ENCODE data around the gene ACSF3.

ACSF3 gene
- 40.7 to 111 (median 68.3) reads per million in 9 experiments for total RNA-seq

GRCh38 chr16:89093602-89094251, at the start of gene ACSF3:
Gene ACSF3 (plus strand): TSS chr16:89093852. CDS start chr16:89100682, 6,830 bp downstream.
- peak; percentile 57 to 67 (median 58) for DNase-seq

DNA sequence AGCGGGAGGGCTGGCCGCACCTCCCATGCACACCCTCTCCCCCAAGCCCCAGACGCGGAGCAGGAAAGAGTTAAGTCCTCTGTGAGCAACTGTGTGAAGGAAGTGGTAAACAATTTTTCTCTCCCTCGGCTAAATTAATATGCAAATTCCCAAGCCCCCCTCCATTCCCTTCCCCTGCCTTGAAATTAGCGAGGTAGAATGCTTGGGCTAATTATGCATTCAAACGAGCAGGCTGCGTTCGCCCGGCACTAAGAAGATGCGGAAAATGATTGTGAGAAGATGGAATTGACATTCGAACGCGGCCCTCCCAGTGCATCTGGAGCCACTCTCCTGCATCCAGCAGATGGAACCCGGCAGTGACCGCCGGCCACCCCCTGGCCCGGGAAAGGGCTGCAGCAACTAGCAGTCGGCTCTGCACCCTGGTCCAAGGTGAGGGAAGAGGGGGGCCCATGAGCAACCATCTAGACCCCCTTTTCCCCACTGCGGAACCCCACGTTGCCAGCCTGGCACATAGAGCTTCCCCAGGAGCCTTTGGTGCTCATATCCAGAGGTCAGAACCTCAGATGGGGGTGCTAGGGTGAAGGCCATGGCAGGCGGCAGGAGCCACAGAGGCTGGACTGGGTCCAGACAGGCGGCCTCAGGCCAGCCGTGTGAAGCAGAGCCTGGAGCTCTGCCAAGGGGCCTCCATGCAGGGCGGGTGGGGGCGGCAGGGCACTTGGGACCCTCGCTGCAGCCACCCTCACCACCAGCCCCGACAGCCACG, 49.1 kb upstream of the ACSF3 start:
- no peak for ATAC-seq (replicated peaks)
- no peak overlapping the region for H3K27ac Mint-ChIP-seq
- H3K27me3 Mint-ChIP-seq, result peaks cover 5 to 22% of the 10 kb centered on the region in 2 donors
- H3K4me3 Mint-ChIP-seq, result no peak overlapping the region
- H3K4me1 Mint-ChIP-seq (ENCODE audit: low read depth in 2 of 2), result no peaks in the 10 kb centered on the region
- no peaks in the 10 kb centered on the region for H3K36me3 Mint-ChIP-seq (ENCODE audit: insufficient read depth)
- H3K9me3 Mint-ChIP-seq, result peaks cover 3 to 7% of the 10 kb centered on the region in 2 donors
- DNase-seq, result no peak

More at GRCh38 chr16:89093602-89094251, at the start of gene ACSF3:
- H3K4me1 Mint-ChIP-seq (ENCODE audit: low read depth in 2 of 2), result peaks cover 42 to 47% of the 10 kb centered on the region in 2 donors
- peak; percentile 29 for ATAC-seq (replicated peaks)
- H3K4me3 Mint-ChIP-seq, result peak within 1 kb of the TSS; percentile 80 to 93
- peaks cover 16 to 22% of the 10 kb centered on the region in 2 donors for H3K27me3 Mint-ChIP-seq
- H3K36me3 Mint-ChIP-seq (ENCODE audit: insufficient read depth), result peaks cover 27% of the 10 kb centered on the region
- peak within 1 kb of the TSS; percentile 96 to 99 for H3K27ac Mint-ChIP-seq
- H3K9me3 Mint-ChIP-seq, result no peaks in the 10 kb centered on the region

DNA sequence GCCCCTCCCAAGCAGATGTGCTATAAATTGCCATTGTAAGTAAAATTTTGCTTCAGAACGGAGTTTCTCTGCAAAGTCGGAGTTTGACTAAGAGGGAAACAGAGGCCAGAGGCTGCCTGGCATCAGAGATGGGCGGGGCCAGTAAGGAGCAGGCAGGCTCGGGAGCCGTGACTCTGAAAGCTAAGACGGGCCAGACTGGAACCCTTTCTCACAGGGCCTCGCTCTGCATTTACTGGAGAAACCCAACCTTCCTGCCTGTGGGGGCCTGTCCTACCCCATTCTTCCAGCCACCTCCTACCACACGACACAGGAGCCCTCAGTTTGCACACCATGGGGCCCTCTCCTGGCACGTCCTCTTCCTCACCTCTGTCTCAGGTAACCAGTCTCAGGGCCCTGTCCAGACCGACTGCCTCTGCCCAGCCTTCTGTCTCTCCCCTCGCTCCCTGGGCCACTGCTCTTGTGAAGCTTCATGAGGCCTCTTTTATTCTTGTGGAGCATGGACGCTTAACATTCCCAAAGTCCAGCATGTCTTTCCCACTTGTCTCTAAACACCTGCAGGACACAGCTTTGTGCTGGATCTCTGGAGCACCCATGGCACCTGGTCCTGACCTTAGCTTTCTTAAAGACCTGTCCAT, 48.4 kb upstream of the ACSF3 start:
- Mint-ChIP-seq H3K4me1 (ENCODE audit: low read depth in 2 of 2) (no peaks in the 10 kb centered on the region), H3K4me3 (no peak overlapping the region), H3K27me3 (peaks cover 5 to 25% of the 10 kb centered on the region in 2 donors), H3K36me3 (ENCODE audit: insufficient read depth) (no peaks in the 10 kb centered on the region), H3K9me3 (peaks cover 3 to 7% of the 10 kb centered on the region in 2 donors), H3K27ac (no peak overlapping the region)
- DNase-seq (no peak), ATAC-seq (replicated peaks) (no peak)

- DNase-seq (no peak), ATAC-seq (replicated peaks) (no peak)
- Mint-ChIP-seq H3K27me3 (peaks cover under 1 to 19% of the 10 kb centered on the region in 2 donors), H3K4me3 (no peak overlapping the region), H3K36me3 (ENCODE audit: insufficient read depth) (no peaks in the 10 kb centered on the region), H3K4me1 (ENCODE audit: low read depth in 2 of 2) (no peaks in the 10 kb centered on the region), H3K9me3 (peaks cover 3 to 7% of the 10 kb centered on the region in 2 donors), H3K27ac (no peak overlapping the region)
These were observed 47.8 kb upstream of the ACSF3 start for GRCh38 chr16:89045881-89046280.

DNA sequence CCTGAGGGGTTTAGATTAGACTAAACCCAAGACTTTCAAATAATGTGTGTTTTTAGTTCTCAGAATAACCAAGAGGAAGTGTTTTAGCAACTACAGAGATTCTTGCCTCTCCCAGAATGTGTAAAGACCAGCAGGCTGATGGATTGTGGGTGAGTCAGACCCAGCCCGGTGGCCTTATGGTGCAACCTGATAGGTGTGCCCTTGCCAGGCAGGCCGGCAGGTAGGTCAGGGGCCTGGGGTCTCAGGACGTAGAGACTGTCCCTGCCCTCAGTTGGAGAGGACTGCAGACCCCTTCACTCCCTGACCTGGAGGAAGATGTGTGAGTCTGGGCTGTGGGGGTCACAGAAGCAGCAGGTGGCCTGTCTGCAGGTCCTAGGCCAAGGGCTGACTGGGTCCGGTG, 47.2 kb upstream of the ACSF3 start:
- no peaks in the 10 kb centered on the region for H3K4me1 Mint-ChIP-seq (ENCODE audit: low read depth in 2 of 2)
- peaks cover 3 to 7% of the 10 kb centered on the region in 2 donors for H3K9me3 Mint-ChIP-seq
- no peaks in the 10 kb centered on the region for H3K36me3 Mint-ChIP-seq (ENCODE audit: insufficient read depth)
- no peak for DNase-seq
- peaks cover 0 to 13% of the 10 kb centered on the region in 2 donors for H3K27me3 Mint-ChIP-seq
- ATAC-seq (replicated peaks), result no peak
- no peak overlapping the region for H3K27ac Mint-ChIP-seq
- H3K4me3 Mint-ChIP-seq, result no peak overlapping the region

DNA sequence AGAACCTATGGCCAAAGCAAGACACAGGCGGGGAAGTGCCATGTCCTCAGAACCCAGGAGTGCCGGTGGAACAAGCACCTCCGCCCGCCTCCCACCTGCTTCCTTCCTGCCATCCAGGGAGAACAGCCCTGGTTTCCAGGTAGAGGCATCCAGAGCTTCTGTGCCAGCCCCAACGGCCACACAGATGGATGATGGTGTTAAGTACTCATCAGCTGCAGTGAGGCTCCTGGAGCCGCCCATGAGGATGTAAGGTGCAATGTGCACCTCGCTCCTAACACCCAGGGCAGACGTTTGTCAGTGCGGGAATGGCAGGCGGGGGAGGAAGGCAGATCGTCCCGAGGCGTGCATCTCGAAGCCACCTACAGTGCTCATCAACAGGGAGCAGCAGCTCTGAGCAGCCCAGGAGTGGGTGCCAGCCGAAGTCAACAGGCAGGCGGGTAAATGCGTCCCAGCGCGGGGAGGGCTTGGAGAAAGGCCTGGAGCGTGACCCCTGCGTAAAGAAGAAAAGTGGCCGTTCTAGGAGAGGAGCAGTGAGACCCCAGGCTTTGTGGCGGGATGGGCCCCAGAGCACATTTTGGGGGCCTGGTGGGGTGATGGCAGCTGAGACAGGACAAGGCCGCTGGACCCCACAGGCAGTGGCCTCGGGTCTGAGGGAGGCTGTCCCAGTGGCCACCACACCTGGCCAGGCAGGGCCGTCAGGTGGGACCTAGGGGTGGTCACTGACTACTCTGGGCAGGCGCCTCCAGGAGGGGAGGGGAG, 46.1 kb upstream of the ACSF3 start:
- Mint-ChIP-seq H3K27me3 (peaks cover 0 to 12% of the 10 kb centered on the region in 2 donors), H3K27ac (no peak overlapping the region), H3K9me3 (peaks cover 3 to 7% of the 10 kb centered on the region in 2 donors), H3K36me3 (ENCODE audit: insufficient read depth) (no peaks in the 10 kb centered on the region), H3K4me3 (no peak overlapping the region), H3K4me1 (ENCODE audit: low read depth in 2 of 2) (no peaks in the 10 kb centered on the region)
- ATAC-seq (replicated peaks) (no peak), DNase-seq (no peak)

GRCh38 chr16:89048090-89048725, 45.4 kb upstream of the ACSF3 start:
- Mint-ChIP-seq H3K9me3 (peaks cover 3 to 7% of the 10 kb centered on the region in 2 donors), H3K27me3 (peaks cover 0 to 15% of the 10 kb centered on the region in 2 donors), H3K36me3 (ENCODE audit: insufficient read depth) (no peaks in the 10 kb centered on the region), H3K27ac (no peak overlapping the region), H3K4me1 (ENCODE audit: low read depth in 2 of 2) (peaks cover 0 to 1% of the 10 kb centered on the region in 2 donors), H3K4me3 (no peak overlapping the region)
- ATAC-seq (replicated peaks), result no peak
- DNase-seq, result no peak

DNA sequence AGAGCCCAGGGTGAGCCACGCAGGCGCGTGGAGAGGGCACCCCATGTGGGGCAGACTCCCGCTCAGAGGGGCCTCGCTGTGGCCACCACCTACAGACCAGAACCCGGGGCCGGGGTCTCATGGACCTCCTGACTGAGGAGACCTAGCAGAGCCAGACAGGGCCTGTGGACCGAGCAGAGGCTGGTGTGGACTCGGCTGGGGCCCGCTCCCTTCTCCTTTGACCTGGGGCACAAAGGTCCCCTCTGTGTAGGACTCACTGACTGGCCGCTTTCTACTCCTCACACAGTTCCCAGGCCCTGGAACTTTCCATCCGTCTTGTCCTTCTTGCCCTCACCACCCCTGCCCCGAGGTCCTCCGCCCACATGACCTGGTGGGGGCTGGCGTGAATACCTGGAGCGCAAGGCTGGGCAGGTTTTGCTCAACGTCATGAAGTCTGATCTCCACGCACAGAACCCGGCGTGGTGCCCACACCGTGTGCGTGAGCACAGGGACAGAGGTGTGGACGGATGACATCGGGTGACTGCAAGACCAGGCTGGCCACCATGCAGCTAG, 44.7 kb upstream of the ACSF3 start:
- no peaks in the 10 kb centered on the region for H3K36me3 Mint-ChIP-seq (ENCODE audit: insufficient read depth)
- ATAC-seq (replicated peaks) (no peak), DNase-seq (no peak)
- peaks cover 3 to 7% of the 10 kb centered on the region in 2 donors for H3K9me3 Mint-ChIP-seq
- H3K4me1 Mint-ChIP-seq (ENCODE audit: low read depth in 2 of 2), result peaks cover 0 to 1% of the 10 kb centered on the region in 2 donors
- no peak overlapping the region for H3K27ac Mint-ChIP-seq
- peaks cover 0 to 20% of the 10 kb centered on the region in 2 donors for H3K27me3 Mint-ChIP-seq
- H3K4me3 Mint-ChIP-seq, result no peak overlapping the region

DNA sequence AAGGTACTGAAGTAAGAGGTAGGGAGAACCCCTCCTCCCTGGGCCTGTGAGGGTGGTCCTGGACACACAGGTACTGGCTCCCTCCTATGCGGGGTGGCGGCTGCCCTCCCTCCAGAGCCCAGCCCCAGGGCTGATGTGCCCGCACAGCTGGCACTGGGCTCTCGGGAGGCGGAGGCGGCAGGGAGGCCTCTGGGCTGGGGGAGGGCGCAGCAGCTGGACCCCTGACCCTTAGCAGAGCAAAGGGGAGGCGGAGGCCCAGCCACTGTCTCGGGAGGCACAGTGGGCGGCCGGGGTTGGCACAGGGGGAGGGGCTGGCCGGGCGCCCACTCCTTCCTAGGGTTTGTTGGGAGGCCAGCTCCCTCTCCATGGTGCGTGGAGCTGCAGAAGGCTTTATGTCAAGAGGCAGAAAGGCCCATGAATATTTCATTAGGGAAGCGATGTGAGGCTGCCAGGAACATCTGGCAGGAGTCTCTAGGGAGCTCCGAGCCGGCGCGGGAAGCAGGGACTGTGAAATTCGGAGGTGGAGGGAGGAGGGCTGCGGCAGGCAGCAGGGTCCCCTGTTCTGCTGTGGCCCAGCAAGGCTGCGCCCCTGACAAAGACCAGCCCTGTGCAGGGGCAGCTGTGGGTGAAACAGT, 44.1 kb upstream of the ACSF3 start:
- Mint-ChIP-seq H3K4me1 (ENCODE audit: low read depth in 2 of 2) (peaks cover 0 to 1% of the 10 kb centered on the region in 2 donors), H3K4me3 (no peak overlapping the region), H3K27ac (no peak overlapping the region), H3K36me3 (ENCODE audit: insufficient read depth) (no peaks in the 10 kb centered on the region), H3K27me3 (peaks cover 0 to 20% of the 10 kb centered on the region in 2 donors), H3K9me3 (peaks cover 3 to 7% of the 10 kb centered on the region in 2 donors)
- DNase-seq (no peak), ATAC-seq (replicated peaks) (no peak)

DNA sequence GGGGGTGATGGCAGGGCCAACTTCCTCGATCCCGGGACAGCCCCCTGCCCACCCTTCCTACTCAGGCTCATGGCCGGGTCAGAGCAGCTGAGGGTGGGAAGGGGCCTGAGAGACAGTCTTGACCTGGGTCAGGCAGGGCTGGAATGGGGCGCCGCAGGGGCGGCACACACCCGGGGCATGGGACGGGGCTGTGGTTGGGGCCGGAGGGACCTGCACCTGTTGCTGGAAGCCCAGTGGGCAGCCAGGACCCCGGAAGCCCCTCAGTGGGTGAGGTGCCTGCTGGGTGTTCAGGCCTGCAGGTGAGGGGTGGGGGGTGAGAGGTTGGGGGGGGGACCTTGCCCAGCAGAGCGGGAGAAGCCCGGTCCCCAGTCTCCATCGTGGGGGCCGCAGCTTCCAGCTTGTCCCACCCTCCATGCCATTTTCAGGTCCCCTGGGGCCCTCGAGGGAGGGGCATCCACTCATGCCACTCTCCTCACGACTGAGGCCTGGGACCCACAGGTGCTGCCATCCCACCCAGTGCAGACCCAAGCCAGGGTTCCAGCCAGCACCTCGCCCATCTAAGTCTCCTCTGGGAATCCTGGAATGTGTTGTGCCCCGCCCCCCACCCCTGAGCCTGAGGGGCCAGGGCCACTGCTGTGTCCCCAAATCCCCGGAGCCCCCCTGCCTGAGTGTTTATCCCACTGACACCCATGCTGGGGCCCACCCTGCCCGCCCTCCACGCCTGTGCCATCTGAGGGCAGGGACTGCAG, 43.4 kb upstream of the ACSF3 start:
- no peak for ATAC-seq (replicated peaks)
- Mint-ChIP-seq H3K36me3 (ENCODE audit: insufficient read depth) (no peaks in the 10 kb centered on the region), H3K4me3 (no peak overlapping the region), H3K27ac (no peak overlapping the region), H3K4me1 (ENCODE audit: low read depth in 2 of 2) (peaks cover 0 to 1% of the 10 kb centered on the region in 2 donors), H3K27me3 (peaks cover 0 to 20% of the 10 kb centered on the region in 2 donors), H3K9me3 (peaks cover 3 to 7% of the 10 kb centered on the region in 2 donors)
- no peak for DNase-seq

DNA sequence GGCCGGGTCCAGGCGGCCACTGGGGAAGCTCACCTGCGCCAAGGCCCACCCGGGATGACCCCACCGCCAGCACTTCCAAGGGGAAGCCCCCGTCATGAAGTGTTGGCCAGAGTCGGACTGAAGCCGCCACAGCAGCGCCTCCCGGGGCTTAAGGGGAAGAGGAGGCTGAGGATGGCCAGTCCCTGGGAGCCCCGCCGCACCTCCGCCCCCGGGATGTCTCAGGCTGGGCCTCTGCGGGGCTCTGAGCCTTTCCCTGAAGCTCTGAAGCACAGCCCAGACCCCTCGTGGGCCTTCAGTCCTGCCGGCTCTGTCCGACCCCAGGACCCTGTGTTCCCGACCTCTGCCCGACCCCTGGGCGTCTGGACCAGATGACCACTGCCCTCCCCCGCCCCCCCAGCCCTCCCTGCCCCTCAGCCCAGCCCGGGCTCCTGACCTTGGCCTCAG, 42.8 kb upstream of the ACSF3 start:
- Mint-ChIP-seq H3K4me3 (no peak overlapping the region), H3K4me1 (ENCODE audit: low read depth in 2 of 2) (peaks cover 0 to 1% of the 10 kb centered on the region in 2 donors), H3K27me3 (peaks cover 0 to 20% of the 10 kb centered on the region in 2 donors), H3K27ac (no peak overlapping the region), H3K36me3 (ENCODE audit: insufficient read depth) (no peaks in the 10 kb centered on the region), H3K9me3 (peaks cover 2 to 4% of the 10 kb centered on the region in 2 donors)
- DNase-seq (no peak), ATAC-seq (replicated peaks) (no peak)
